ENCODE data around the gene GPC4. TPM values are rescaled to one million over a fixed set of nuclear protein-coding genes. Genes with fewer than 3 reads are reported as not detected.

The GPC4 gene
- total RNA-seq (2022; extraction: Qiagen RNA extraction), result 0.02 to 0.05 TPM (median 0.05 TPM) in 3 of 5 replicates, not detected in the others

GRCh38 chrX:133415276-133416105 is at the start of gene GPC4:
Gene GPC4 (minus strand): TSS chrX:133415489. CDS start chrX:133414965, 524 bp downstream.

Other genes starting within 250 kb of the GPC4 start
- gene TFDP3, start 197.1 kb downstream of the GPC4 start, total RNA-seq (2022; extraction: Qiagen RNA extraction), result not detected in 5 replicates

Measured in A549 treated with Hydrocortisone at 1 μM for 4 hours (cell line).